GM12865 (cell line): ENCODE data around the gene CNGA1.
A peak's percentile ranks its signal among the peaks of the same experiment; 100 is the strongest.
"Not testable (repeated sequence)": the region's sequence is repeated elsewhere in the genome, so short reads cannot be mapped to it uniquely, and the experiment has no call there.

Experiments
- DNase-seq: peaks from one replicate; pipeline ENCODE4 v3.0.0; 2010; ENCODE audit warnings: low read depth
- H3K4me3 ChIP-seq: 2 replicates; pipeline ENCODE4 v1.5.1; 2011; ENCODE audit warnings: mild to moderate bottlenecking, low read depth, low read length, control low read depth
- CTCF ChIP-seq: IDR thresholded peaks from 2 replicates; pipeline ENCODE4 v1.5.1; 2011; ENCODE audit warnings: low read length, control low read depth, low read depth, inconsistent platforms; ENCODE audit not compliant: insufficient read depth; ENCODE audit errors: missing control alignments

Gene CNGA1

GRCh38 chr4:48011722-48012121, 4.8 kb downstream of the CNGA1 start:
- no peak for DNase-seq
- H3K4me3 ChIP-seq = no peak overlapping the region
- TF ChIP-seq CTCF = no peak

- DNase-seq = not testable (repeated sequence)
These were observed 5.6 kb downstream of the CNGA1 start for GRCh38 chr4:48010906-48011305.

GRCh38 chr4:48008021-48008596, 8.4 kb downstream of the CNGA1 start:
- TF ChIP-seq CTCF = no peak
- no peak overlapping the region for H3K4me3 ChIP-seq
- no peak for DNase-seq

More at GRCh38 chr4:48010906-48011305, 5.6 kb downstream of the CNGA1 start:
- not testable (repeated sequence) for H3K4me3 ChIP-seq

GRCh38 chr4:48005781-48006180, 10.7 kb downstream of the CNGA1 start:
- H3K4me3 ChIP-seq = no peak overlapping the region
- DNase-seq = no peak
- no peak for TF ChIP-seq CTCF

- peak; percentile 49 for TF ChIP-seq CTCF
- DNase-seq = peak; percentile 31
- not testable (repeated sequence) for H3K4me3 ChIP-seq
These were observed 12.9 kb downstream of the CNGA1 start for GRCh38 chr4:48003568-48003967.

- no peak overlapping the region for H3K4me3 ChIP-seq
- DNase-seq = no peak
- no peak for TF ChIP-seq CTCF
These were observed 14.2 kb downstream of the CNGA1 start for GRCh38 chr4:48002267-48002666.

- H3K4me3 ChIP-seq = no peak overlapping the region
- no peak for DNase-seq
- TF ChIP-seq CTCF = no peak
These were observed 20.5 kb downstream of the CNGA1 start for GRCh38 chr4:47996021-47996420.

- H3K4me3 ChIP-seq, DNase-seq: not testable (repeated sequence)
These were observed 24.0 kb downstream of the CNGA1 start for GRCh38 chr4:47992475-47992874.
